Right lobe of liver (tissue), 6 donors: Measurements from ENCODE around the gene BMAL2. TPM values are rescaled to one million over a fixed set of nuclear protein-coding genes. Genes with fewer than 3 reads are reported as not detected.

ENCODE experiments used
- ATAC-seq, 4 donors: fragments of 200-7000 bp; cut with Tn5 transposase; one replicate each; pipeline ENCODE4 v1.9.1; 2020; ENCODE audit warnings: mild to moderate bottlenecking in 4 of 4, moderate library complexity in 4 of 4
- DNase-seq, 3 donors: peaks; one replicate each; pipeline ENCODE4 v3.0.0-alpha.2; 2020
- H3K27ac ChIP-seq, 3 donors: fragments of 200-600 bp; one replicate each; pipeline ENCODE4 v1.8.0; 2022
- H3K27me3 ChIP-seq, 2 donors: fragments of 200-600 bp; one replicate each; pipeline ENCODE4 v1.8.0; 2022
- H3K36me3 ChIP-seq, 4 donors: fragments of 200-600 bp; sonication (generic) in 1 of 4; one replicate each; pipeline versions ENCODE4 v1.5.1 to v1.8.0; 2017 to 2022; ENCODE audit warnings: control low read depth in 1 of 4
- H3K4me1 ChIP-seq, 4 donors: fragments of 200-600 bp; sonication (generic) in 1 of 4; one replicate each; pipeline versions ENCODE4 v1.5.1 to v1.8.0; 2017 to 2022; ENCODE audit warnings: control low read depth in 1 of 4
- H3K4me3 ChIP-seq, 3 donors: fragments of 200-600 bp; one replicate each; pipeline ENCODE4 v1.8.0; 2022
- H3K9me3 ChIP-seq, 4 donors: fragments of 200-600 bp; sonication (generic) in 1 of 4; one replicate each; pipeline versions ENCODE4 v1.5.1 to v1.8.0; 2017 to 2022; ENCODE audit warnings: control low read depth in 1 of 4
- POLR2A ChIP-seq: fragments of 450-650 bp; IDR thresholded peaks from one replicate; pipeline ENCODE4 v1.6.1; 2017; ENCODE audit warnings: antibody characterized with exemption, mild to moderate bottlenecking
- WGBS: methylation state at CpG from one replicate; pipeline ENCODE4 v1.1.6; 2018; ENCODE audit warnings: low coverage, low lambda C conversion rate; ENCODE audit not compliant: insufficient coverage; ENCODE audit errors: missing lambda C conversion rate; 5-methylcytosine and 5-hydroxymethylcytosine counted together
- intact Hi-C, 2 donors: fragments of 100-400 bp; cut with DNase I; formaldehyde crosslinking; loops; one replicate each; pipeline versions ENCODE4 v1.11.2 to v1.14.1; 2022
- total RNA-seq, 6 experiments: library from RNA; depleted of rRNA in 2 of 6; stranded (reverse); fragments of >200 nt in 2 of 6; fragmentation: NEBNext Ultra II Directional in 3 of 6; extraction: Animal tissue kit (Norgen Biotek cat#: 25700) in 3 of 6; gene quantifications; one replicate each; pipeline versions ENCODE4 v1.1.0 to v1.2.4, GENCODE V29; 2016 to 2023
- TF ChIP-seq, protein P1 (sequence below), 4 donors: fragments of 200-600 bp in 3 of 4; fragments of 450-650 bp in 1 of 4; IDR thresholded peaks; one replicate each; pipeline versions ENCODE4 v1.5.1 to v1.8.0; 2016 to 2022; ENCODE audit warnings: antibody characterized with exemption in 4 of 4, mild to moderate bottlenecking in 2 of 4
- donor health status: DM: no; HTN: yes; CAD: no.
- donor health status: DM: no; HTN: no; CAD: no.
- donor health status: DM: no; HTN: no; CAD: no.
- donor health status: DM: no; HTN: yes; CAD: no.
- donor health status: DM: no; HTN: yes; CAD: no.

Gene BMAL2
- total RNA-seq, 6 experiments from 2014 or later, result 2.6 to 22.5 (median 4.3) TPM

DNA sequence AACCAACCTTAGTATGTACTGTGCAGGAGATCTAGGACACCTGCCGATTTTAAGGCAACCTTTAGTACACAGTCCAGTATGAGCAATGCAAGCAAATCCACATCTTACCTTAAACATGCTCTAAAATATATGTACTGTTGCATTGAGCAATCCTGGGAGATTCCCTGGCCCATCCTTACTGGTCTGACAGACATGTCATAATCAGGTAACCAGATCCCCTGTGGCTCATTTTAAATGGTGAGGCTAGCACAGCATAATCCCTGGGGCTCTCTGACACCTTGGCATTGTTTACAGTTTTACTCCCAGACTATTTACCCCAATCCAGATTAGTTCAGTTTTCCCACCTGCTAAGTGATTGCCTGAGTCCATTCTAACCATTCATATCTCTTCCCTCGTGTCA is 15.1 kb downstream of the BMAL2 start:
- WGBS, result 45% methylated on average over 2 of the region's 2 CpGs
- TF ChIP-seq, protein P1, sequence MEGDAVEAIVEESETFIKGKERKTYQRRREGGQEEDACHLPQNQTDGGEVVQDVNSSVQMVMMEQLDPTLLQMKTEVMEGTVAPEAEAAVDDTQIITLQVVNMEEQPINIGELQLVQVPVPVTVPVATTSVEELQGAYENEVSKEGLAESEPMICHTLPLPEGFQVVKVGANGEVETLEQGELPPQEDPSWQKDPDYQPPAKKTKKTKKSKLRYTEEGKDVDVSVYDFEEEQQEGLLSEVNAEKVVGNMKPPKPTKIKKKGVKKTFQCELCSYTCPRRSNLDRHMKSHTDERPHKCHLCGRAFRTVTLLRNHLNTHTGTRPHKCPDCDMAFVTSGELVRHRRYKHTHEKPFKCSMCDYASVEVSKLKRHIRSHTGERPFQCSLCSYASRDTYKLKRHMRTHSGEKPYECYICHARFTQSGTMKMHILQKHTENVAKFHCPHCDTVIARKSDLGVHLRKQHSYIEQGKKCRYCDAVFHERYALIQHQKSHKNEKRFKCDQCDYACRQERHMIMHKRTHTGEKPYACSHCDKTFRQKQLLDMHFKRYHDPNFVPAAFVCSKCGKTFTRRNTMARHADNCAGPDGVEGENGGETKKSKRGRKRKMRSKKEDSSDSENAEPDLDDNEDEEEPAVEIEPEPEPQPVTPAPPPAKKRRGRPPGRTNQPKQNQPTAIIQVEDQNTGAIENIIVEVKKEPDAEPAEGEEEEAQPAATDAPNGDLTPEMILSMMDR (IDR thresholded peaks at IDR 0.05), result no peak
- TF ChIP-seq POLR2A, result no peak
- H3K27me3 ChIP-seq, result no peaks in the 10 kb centered on the region
- H3K27ac ChIP-seq, result no peak overlapping the region
- no peaks in the 10 kb centered on the region for H3K4me1 ChIP-seq
- ATAC-seq, result no peak
- H3K4me3 ChIP-seq, result no peak overlapping the region
- no peak for DNase-seq
- H3K36me3 ChIP-seq, result no peaks in the 10 kb centered on the region
- intact Hi-C loops, result no loop called here
- no peaks in the 10 kb centered on the region for H3K9me3 ChIP-seq

DNA sequence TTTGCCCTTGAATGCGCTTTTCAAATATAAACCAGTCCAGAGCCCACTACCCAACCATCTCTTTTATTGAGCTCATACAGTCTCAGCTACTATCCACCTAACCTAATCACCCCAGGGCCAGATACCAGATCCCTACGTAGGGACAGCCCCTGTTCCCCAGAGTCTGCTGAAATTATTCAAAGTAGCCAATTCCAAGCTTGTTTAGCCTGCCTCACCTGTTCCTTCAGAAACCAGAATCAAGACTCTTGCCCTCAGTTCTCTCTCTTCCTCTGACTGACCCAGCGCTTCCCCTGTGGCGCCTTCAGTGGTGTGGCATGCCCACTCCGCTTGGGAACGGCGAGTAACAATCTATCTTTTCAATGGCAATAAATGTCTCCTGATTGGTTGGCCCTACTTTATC is 18.8 kb downstream of the BMAL2 start:
- WGBS, result 93% methylated on average over 5 of the region's 7 CpGs
- no peak for ATAC-seq

DNA sequence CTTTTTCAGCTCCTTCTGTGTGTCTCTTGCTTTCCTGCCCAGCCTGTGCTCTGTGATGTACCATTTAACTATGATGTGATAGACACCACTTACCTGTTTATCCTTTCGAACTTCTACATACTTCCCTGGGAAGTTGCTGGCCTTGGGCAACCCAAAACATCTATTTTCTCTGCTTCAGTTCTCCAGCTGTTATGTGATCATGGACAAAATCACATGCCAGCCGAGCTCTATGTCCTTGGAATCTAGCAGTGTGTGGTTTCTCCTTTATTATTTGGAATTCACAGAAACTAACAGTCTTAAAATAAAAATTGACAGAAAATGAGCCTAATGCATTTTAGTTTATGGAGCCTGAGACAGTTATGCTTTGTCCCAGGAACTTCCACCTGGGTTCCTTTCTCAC is 22.9 kb downstream of the BMAL2 start:
- no peak overlapping the region for H3K27ac ChIP-seq
- WGBS, result 86% methylated on average over 2 of the region's 2 CpGs
- no peaks in the 10 kb centered on the region for H3K27me3 ChIP-seq
- no peaks in the 10 kb centered on the region for H3K4me1 ChIP-seq
- H3K36me3 ChIP-seq, result no peaks in the 10 kb centered on the region
- no peaks in the 10 kb centered on the region for H3K9me3 ChIP-seq
- TF ChIP-seq, protein P1 (IDR thresholded peaks at IDR 0.05), result no peak
- TF ChIP-seq POLR2A, result no peak
- no peak for DNase-seq
- ATAC-seq, result no peak
- intact Hi-C loops, result no loop called here
- H3K4me3 ChIP-seq, result no peak overlapping the region

More for the DNA sequence above, 18.8 kb downstream of the BMAL2 start:
- TF ChIP-seq, protein P1 (IDR thresholded peaks at IDR 0.05), result no peak
- TF ChIP-seq POLR2A, result no peak
- Histone ChIP-seq H3K9me3 (no peaks in the 10 kb centered on the region), H3K4me1 (no peaks in the 10 kb centered on the region), H3K4me3 (no peak overlapping the region), H3K27me3 (no peaks in the 10 kb centered on the region), H3K27ac (no peak overlapping the region), H3K36me3 (no peaks in the 10 kb centered on the region)
- intact Hi-C loops, result no loop called here
- no peak for DNase-seq

DNA sequence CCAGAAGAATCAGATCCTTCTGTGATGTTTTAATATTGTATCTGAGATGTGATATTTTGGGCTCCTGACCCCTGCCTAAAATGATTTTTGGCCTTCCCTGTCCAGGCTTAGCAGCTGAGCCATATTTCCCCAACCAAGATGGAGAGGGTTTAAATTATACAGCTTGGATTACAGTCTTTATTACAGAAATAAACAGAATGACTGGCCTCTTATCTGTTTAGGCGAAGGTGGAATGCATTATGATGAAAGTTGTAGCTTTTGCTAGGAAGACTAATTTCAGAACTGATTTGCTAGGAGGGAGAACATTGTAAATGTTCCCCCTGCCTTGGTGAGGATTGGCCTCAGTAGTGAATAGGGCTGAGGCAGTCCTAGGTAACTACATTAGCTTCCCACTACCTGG is 23.3 kb downstream of the BMAL2 start:
- WGBS, result 100% methylated on average over 1 of the region's 1 CpG
- DNase-seq, result no peak
- Histone ChIP-seq H3K4me1 (no peaks in the 10 kb centered on the region), H3K36me3 (no peaks in the 10 kb centered on the region), H3K27me3 (no peaks in the 10 kb centered on the region), H3K4me3 (no peak overlapping the region), H3K27ac (no peak overlapping the region), H3K9me3 (no peaks in the 10 kb centered on the region)
- TF ChIP-seq, protein P1 (IDR thresholded peaks at IDR 0.05), result no peak
- TF ChIP-seq POLR2A, result no peak
- ATAC-seq, result no peak
- intact Hi-C loops, result no loop called here
